GM18508 (cell line): ENCODE data around the gene BHLHE23.

ENCODE experiments used
- ATAC-seq: cut with Tn5 transposase; IDR thresholded peaks from one replicate; pipeline ENCODE4 v1.9.1; 2021; ENCODE audit warnings: moderate number of reproducible peaks; ENCODE audit not compliant: insufficient read depth, unreplicated experiment

The BHLHE23 gene

DNA sequence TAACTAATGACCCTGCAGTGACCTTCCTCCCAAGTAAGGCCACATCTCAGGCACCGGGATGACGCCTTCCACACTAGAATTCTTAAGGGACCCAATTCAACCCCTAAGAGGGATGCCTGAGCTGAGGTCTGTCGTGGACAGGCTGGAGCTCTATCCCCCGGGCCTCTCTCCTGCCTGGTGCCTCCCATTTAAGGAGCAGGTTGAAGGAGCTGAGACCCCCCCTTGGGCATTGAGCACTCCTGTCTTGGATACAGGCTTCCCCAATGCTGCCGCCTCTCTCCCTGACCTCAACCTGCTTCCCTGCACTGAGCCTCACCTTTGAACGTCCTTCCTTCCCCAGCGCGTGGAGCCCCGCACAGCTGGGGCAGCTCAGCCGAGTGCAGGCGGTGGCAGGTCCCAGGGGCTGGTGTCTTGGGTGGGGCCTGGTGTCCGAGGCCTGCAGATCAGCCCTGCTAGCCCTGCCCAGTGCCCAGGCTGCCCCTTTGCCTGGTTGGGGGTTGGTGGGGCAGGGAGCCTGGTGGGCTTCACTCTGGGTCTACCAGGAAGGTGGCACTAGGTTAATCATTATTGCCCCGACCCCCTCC lies 19.9 kb upstream of the BHLHE23 start:
- no peak for ATAC-seq

- no peak for ATAC-seq
Measured at GRCh38 chr20:63025534-63026331, 19.0 kb upstream of the BHLHE23 start.

DNA sequence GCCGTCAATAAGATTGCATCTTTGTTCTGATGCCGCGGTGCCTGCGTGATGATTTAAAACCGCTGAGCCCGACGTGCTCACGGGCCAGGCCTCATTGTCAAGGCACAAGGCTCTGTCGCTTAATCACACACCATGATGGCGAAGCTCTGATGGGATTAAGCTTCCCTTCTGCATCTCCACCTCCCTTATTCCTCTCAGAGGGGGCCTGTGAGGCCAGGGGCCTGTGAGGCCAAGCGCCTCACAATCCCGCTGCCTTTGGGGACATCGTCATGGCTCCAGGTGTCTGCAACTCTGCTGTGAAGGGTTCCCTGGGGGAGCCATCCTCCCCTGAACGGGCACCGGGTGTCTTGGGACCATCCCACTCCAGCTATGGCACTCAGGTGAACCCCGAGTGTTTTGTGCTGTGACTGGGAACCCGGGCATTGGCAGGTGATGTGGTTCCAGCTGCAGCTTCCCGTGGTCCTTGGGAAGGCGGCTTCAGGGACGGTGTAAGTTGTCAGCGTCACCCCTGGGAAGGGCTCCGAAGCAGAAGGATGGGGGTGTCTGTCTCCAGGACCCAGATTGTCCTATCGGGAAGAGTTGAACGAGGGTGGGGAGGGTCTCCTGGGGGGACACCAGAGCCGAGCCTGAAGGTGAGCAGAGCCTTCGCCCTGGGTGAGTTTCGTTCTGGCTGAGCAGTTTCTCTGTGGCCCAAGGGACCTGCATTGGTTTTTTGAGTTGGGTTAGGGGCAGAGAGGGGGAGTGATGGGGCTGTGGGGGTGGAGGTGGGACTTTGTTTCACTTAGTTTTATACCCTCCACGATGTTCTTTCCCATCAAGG lies 18.0 kb upstream of the BHLHE23 start:
- ATAC-seq = no peak

DNA sequence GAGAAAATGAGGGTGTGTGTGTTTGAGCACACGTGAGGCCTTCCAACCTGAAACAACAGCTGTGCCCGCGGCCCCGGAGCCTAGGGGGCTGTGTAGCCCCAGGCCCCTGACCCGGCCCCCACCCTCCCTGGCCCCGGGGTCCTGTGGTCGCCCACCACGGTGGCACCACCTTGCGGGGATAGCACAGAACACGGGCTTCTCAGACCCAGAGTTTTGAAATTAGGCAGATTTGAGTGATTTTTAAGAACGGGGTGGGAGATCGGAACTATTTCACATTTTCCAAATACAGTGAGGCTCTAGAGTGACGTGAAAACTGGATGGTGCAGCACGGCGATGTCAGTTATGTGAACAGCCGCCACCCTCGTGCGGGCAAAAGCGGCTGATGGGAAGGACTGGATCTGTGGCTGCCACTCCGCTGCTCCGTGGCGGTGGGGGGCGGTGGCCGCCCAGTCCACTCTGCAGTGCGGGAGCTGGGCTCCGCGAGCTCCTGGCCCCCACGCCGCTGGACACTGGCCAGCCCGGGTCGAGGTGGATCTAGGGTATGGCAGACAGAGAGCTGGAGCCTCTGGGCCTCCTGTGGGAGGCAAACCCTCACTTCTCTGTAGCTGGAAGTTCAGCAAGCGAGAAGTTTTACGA lies 17.3 kb upstream of the BHLHE23 start:
- ATAC-seq = no peak

DNA sequence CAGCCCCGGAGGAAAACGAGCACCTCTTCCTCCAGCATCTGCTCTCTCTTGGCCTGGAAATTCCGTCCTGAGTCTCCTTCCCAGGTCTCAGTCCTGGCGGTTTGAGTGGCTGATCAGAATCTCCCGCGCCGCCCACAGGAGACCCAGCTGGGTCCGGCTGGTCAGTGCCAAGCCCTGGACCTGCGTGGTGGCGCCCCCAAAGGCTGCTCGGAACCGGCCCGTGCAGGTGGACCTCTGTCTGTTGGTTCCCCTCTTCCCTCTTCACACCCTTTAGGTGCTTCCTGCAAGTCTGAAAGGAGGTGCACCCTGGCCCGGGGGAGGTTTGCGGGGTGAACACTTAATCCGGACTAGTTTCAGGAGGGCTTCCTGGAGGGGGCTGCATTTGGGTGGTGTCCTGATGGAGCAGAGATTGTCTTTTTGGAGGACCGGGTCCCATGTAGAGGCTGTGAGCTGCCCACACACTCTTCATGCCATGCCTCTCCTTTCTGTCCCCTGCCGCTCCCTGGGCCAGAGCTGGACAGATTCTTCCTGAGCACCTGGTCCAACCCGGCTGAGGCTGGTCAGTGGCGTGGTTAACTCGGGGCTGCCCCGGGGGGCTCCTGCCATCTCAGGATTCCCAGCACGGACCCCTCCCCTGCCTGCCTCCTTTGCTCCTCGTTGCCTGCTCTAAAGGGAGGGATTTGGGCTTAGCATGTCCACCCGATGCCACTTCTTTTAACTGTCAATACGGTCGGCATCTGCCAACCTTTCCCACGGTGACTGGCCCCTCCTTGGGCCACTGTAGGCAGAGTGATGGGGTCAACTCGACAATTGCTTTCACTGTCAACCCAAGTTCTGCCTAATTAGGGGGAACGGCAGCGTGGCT lies 16.5 kb upstream of the BHLHE23 start:
- no peak for ATAC-seq

DNA sequence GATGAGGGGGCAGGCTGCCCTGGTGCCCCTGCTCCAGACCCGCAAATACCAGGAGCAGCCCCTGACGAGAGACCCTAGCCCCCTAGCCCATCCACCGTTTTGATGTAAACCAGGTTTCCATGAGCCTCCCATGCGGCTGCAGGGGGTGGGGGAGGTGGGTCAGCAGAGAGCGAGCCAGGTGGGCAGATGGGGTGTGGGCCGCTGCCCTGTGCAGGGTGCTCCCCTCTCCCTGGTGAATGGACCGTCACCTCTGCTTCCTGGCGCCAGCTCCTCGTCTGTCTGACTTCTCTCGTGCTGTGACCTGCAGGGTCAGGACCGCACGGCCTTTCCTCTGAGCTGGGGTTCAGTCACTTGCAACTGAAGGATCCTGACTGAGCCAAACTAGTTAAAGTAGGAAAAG lies 15.7 kb upstream of the BHLHE23 start:
- no peak for ATAC-seq

GRCh38 chr20:63021356-63022321 lies 14.9 kb upstream of the BHLHE23 start:
- no peak for ATAC-seq

DNA sequence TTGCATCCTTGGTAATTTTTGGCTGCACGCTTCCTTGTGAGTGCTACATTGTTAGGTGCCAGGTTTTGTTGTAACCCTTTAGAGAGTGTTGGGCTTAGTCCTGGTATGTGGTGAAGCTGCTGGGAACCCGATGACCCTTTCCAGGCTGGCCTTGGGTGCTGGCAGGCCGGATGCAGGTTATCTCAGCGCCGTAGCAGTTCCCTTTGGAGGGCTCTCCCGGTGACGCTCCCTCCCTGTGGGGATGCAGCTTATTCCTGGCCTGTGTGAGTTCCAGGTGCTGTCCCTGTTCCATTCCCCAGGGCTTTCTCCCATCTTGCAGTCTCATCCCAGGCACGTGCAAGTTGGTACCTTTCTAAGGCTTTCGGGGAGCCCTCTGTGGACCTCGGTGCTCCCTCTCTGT lies 13.9 kb upstream of the BHLHE23 start:
- no peak for ATAC-seq

GRCh38 chr20:63017826-63018411 lies 11.2 kb upstream of the BHLHE23 start:
- no peak for ATAC-seq

- ATAC-seq = no peak
Measured at GRCh38 chr20:63017076-63017825, 10.5 kb upstream of the BHLHE23 start.

DNA sequence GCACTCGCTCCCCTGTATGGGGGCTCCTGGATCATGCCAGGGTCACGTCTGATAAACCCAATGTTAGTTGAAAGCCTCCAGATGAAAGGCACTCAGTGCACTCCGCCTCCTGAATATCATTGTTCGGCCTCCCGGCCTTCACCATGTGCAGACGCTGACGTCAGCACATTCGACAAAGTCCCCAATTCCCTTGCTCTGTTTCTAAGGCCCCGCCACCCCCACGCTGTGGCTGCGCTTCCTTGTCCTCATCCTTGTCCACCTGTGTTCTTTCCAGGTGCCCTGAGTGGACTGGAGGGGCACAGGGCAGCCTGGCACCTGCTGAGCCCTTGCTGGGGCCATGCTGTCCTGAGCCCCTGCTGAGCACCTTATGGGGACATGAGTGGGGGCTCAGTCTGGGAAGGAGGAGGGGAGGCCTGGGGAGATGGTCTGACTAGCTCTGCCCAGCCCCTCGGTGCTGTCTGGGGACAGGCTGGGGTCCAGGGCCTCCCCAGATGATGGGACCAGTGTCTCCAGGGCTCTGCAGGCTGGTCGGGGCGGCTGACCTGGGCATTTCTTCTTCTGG lies 9.8 kb upstream of the BHLHE23 start:
- ATAC-seq = no peak

DNA sequence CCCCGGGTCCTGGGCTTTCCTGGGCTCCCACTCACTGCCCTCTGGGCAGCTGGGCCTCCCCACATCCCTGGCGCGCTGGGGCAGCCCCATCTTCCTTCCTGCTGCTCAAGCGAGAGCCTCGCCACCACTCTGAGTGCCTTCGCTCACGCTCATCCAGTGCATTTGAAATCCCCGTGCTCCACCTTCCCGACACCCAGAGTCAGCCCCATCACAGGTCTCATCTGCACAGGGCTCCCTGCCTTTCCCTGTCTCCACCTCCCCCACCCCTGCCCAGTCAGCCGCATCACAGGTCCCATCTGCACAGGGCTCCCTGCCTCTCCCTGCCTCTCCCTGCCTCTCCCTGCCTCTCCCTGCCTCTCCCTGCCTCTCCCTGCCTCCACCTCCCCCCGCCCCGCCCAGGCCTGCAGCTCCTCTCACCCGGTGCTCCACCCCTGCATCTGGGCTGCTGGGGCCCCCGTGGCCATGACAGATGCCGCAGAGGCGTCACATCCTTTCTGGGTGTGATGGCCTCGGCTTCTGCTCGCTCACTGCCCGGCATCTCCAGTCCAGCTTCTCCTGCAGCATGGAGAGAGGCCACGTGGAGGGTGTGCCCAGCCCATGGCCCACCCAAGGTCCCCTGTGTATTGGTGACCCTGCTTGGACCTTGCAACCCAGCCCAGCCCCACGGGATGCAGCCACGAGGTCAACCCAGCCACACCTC lies 9.0 kb upstream of the BHLHE23 start:
- ATAC-seq = no peak

- no peak for ATAC-seq
Measured at GRCh38 chr20:63015147-63015661, 8.4 kb upstream of the BHLHE23 start.

- ATAC-seq = no peak
Measured at GRCh38 chr20:63014710-63015109, 7.9 kb upstream of the BHLHE23 start.

GRCh38 chr20:63014287-63014686 lies 7.5 kb upstream of the BHLHE23 start:
- ATAC-seq = no peak

DNA sequence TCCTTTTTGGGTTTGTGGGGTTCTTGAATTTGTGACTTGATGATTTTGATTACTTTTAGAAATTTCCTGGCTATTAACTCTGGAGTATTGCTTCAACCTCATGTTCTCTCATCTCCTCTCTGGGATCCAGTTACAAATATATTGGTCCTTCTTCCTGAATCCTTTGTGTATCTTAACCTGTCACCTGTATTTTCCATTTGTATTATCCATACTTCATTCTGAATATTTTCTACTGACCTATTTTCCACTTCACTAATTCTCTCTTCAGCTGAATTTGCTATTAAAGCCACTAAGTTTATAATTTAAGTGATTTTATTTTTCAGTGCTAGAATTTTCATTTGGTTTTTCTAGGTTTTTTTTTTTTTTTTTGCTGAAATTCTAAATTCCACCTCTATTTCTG lies 6.4 kb upstream of the BHLHE23 start:
- no peak for ATAC-seq

GRCh38 chr20:63011798-63012197 lies 5.0 kb upstream of the BHLHE23 start:
- no peak for ATAC-seq
